ENCODE data around the gene FIS1. TPM values are rescaled to one million over a fixed set of nuclear protein-coding genes. Genes with fewer than 3 reads are reported as not detected.

FIS1 gene
- total RNA-seq, 4 donors from 2014 or later = 129 to 251 (median 233) TPM

GRCh38 chr7:101226721-101227120, 18.2 kb downstream of the FIS1 start:
- H3K4me3 ChIP-seq = no peak overlapping the region
- H3K27ac ChIP-seq = no peak overlapping the region
- no peaks in the 10 kb centered on the region for H3K27me3 ChIP-seq
- intact Hi-C loops (cut with DNase I; ENCODE audit: low total_unique reads) = no loop called here
- TF ChIP-seq CTCF (IDR thresholded peaks at IDR 0.05) = no peak
- no peak for TF ChIP-seq POLR2A (IDR thresholded peaks at IDR 0.05)
- no peaks in the 10 kb centered on the region for H3K4me1 ChIP-seq
- no peak for DNase-seq
- no peaks in the 10 kb centered on the region for H3K36me3 ChIP-seq
- no peaks in the 10 kb centered on the region for H3K9me3 ChIP-seq

GRCh38 chr7:101225650-101226049, 19.2 kb downstream of the FIS1 start:
- DNase-seq = no peak
- Histone ChIP-seq H3K9me3 (no peaks in the 10 kb centered on the region), H3K36me3 (no peaks in the 10 kb centered on the region), H3K27me3 (no peaks in the 10 kb centered on the region), H3K27ac (no peak overlapping the region), H3K4me1 (no peaks in the 10 kb centered on the region), H3K4me3 (no peak overlapping the region)
- TF ChIP-seq CTCF (IDR thresholded peaks at IDR 0.05) = no peak
- no peak for TF ChIP-seq POLR2A (IDR thresholded peaks at IDR 0.05)
- intact Hi-C loops (cut with DNase I; ENCODE audit: low total_unique reads) = no loop called here

- Histone ChIP-seq H3K27me3 (no peaks in the 10 kb centered on the region), H3K27ac (no peak overlapping the region), H3K4me1 (peaks cover 0 to 8% of the 10 kb centered on the region in 2 donors), H3K36me3 (no peaks in the 10 kb centered on the region), H3K4me3 (no peak overlapping the region), H3K9me3 (no peaks in the 10 kb centered on the region)
- no peak for DNase-seq
- TF ChIP-seq CTCF (IDR thresholded peaks at IDR 0.05) (no peak), POLR2A (IDR thresholded peaks at IDR 0.05) (no peak)
- intact Hi-C loops (cut with DNase I; ENCODE audit: low total_unique reads) = no loop called here
Measured at GRCh38 chr7:101223528-101223927, 21.4 kb downstream of the FIS1 start.

- TF ChIP-seq CTCF (IDR thresholded peaks at IDR 0.05) (no peak), POLR2A (IDR thresholded peaks at IDR 0.05) (no peak)
- no peak for DNase-seq
- Histone ChIP-seq H3K4me1 (peaks cover 0 to 8% of the 10 kb centered on the region in 2 donors), H3K4me3 (no peak overlapping the region), H3K36me3 (no peaks in the 10 kb centered on the region), H3K27me3 (no peaks in the 10 kb centered on the region), H3K9me3 (no peaks in the 10 kb centered on the region), H3K27ac (no peak overlapping the region)
- intact Hi-C loops (cut with DNase I; ENCODE audit: low total_unique reads) = no loop called here
Measured at GRCh38 chr7:101222275-101222830, 22.5 kb downstream of the FIS1 start.

GRCh38 chr7:101220295-101220694, 24.6 kb downstream of the FIS1 start:
- Histone ChIP-seq H3K4me1 (peaks cover 0 to 12% of the 10 kb centered on the region in 2 donors), H3K9me3 (no peaks in the 10 kb centered on the region), H3K4me3 (no peak overlapping the region), H3K36me3 (no peaks in the 10 kb centered on the region), H3K27me3 (no peaks in the 10 kb centered on the region), H3K27ac (no peak overlapping the region)
- DNase-seq = no peak
- TF ChIP-seq POLR2A (IDR thresholded peaks at IDR 0.05) (no peak), CTCF (IDR thresholded peaks at IDR 0.05) (no peak)
- intact Hi-C loops (cut with DNase I; ENCODE audit: low total_unique reads) = no loop called here
